Measurements from ENCODE around the gene ZNHIT2.
"Not testable (repeated sequence)": the region's sequence is repeated elsewhere in the genome, so short reads cannot be mapped to it uniquely, and the experiment has no call there.

The ZNHIT2 gene

DNA sequence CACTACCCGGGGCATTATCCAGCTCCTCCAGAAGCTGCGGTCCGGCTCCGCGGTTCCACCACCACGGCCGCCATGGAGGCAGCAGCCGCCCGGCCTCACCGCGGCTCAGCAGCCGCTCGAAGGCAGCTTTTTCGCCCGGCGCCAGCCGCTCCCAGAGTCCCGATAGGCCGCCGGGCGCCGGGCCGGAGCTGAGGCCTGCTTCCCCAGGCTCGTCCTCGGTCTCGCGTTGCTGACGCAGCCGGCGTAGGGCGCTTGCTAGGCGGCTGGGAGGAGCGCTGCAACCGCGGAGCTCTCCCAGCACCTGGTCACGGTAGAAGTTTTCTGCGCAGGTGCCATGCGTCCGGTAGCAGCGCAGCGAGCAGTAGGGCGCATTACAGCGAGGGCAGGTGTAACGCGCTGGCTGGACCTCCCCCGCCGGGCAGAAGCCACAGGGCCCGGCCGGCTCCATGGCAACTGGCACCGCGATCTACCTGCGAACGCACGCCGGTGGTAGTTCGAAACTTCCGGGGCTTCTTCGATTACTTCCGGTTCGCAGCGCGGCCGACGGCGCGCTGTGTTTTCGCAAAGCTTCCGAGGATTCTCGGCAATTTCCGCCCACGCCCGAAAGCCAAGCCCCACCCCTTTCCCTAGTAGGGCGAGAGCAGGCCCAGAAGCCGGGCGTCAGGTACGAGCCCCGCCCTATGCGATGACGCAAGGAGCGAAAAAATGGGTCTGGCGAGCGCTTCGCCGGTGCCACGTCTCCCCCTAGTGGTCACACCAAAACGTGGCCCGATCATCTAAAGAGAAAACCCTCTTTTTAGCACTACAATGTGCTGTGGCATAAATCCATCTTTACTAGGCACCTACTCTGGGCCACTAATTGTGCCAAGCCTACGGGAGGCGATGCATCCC lies at the start of gene ZNHIT2:
ZNHIT2 (minus strand) TSS at position 496 of the 891 bp plus-strand sequence; CDS start at position 448, 48 bp downstream.
- peak; percentile 100 for DNase-seq

DNA sequence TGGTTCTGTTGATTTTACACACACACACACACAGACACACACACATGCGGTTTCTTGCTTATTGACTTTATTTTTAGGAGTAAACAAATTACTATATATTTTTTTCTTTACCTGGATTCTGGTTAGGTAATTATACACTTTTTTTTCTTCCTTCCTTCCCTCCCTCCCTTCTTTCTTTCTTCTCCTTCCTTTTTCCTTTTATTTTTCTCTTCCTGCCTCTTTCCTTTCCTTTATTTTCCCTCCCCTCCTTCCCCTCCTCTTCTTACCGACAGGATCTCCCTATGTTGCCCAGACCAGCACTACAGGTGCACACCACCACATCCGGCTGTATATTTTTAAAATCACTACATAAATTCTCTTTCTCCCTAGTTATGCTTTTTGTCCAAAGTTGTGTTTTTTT lies 49.4 kb upstream of the ZNHIT2 start:
- no peak for DNase-seq

- DNase-seq = no peak
Observed at GRCh38 chr11:65165410-65166317, 48.2 kb upstream of the ZNHIT2 start.

- DNase-seq = no peak
Observed at GRCh38 chr11:65163684-65164083, 46.2 kb upstream of the ZNHIT2 start.

DNA sequence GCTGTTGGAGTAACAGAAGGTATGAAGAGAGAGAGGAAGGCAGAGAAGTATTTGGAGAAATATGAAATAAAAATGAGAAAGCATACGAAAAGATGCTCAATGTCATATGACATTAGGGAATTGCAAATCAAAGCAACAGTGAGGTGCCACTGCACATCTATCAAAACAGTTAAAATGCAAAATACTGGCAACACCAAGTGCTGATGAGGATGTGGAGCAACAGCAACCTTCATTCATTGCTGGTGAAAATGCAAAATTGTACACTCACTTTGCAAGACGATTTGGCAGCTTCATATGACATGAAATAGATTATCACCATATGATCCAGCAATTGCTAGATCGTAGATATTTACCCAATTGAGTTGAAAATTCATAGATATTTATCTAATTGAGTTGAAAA lies 43.1 kb upstream of the ZNHIT2 start:
- DNase-seq = no peak

DNA sequence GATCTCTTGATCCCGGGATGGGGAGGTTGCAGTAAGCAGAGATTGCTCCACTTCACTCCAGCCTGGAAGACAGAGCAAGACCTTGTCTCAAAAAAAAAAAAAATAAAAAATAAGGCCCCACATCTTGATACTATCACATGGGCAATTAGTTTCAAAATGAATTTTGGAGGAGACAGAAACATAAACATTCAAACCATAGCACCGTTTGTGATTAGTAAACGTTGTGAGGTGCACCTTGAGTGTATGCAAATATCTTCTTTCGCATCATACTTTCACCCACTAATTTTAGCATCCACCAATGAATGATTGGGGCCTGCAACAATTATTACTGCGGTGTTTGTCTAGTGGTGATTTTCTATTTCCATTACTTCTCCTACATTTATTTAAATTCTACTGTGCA lies 41.5 kb upstream of the ZNHIT2 start:
- DNase-seq = no peak

GRCh38 chr11:65157336-65157735 lies 39.8 kb upstream of the ZNHIT2 start:
- DNase-seq = no peak

DNA sequence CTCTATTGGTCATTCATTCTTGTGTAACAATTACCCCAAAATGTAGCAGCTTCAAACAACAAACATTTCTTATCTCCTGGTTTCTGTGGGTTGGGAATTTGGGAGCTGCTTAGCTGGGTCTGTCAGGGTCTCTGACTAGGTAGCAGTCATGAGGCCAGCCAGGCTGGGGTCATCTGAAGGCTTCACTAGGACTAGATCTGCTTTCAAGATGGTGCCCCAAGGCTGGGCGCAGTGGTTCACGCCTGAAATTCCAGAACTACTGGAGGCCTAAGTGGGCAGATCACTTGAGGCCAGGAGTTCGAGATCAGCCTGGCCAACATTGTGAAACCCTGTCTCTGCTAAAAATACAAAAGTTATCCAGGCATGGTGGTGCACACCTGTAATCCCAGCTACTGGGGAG lies 39.4 kb upstream of the ZNHIT2 start:
- no peak for DNase-seq

DNA sequence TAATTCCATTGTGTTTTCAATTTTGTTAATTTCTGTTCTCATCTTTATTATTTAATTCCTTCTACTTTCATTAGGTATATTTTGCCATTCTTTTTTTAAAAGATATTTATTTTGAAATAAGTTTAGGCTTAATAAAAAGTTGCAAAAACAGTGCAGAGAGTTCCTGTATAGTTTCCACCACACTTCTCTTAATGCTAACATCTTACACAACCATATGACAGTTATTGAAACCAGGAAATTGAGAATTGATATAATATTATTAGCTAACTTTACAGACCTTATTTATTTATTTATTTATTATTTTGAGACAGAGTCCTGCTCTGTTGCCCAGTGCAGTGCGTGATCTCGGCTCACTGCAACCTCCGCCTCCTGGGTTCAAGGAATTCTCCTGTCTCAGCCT lies 38.8 kb upstream of the ZNHIT2 start:
- no peak for DNase-seq

DNA sequence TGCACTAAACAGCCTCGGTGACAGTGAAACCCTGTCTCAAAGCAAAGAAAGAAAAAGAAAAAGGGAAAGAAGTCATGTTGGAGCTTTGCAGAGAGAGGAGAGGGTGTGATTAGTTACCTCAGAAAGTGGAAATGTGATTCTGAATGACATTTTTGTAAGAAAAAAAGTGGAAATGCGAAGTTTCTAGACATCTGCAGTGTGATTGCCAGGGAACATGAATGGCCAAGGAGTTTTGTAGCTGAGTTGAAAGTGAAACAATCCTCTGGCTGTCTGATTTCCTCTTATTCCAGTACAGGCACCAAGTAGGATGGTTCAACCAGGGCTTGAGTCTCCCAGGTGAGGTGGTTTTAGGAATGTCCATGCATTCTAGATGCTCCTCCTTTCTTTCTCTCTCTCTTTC lies 34.6 kb upstream of the ZNHIT2 start:
- no peak for DNase-seq

DNA sequence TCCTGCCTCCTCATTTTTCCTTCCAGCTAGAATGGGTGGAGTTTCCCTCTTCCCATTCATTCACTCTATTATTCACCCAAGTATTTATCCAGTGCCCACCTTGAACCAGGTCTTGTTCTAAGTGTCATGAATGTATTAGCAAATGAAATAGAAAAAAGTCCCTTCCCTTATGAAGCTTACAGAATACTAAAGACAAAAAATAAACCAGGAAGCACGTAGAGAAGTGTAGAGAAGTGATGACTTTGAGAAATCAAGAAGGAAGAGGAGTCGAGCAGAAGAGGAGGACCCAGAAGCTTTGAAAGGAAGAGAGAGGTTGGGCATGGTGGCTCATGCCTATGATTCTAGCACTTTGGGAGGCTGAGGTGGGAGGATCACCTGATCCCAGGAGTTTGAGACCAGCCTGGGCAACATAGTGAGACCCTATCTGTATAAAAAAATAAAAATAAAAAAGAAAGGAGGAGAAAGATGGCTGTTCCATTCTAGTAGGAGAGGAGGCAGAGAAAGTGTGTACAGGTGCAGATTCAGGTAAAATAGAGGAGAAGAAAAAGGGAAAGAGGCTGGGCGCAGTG lies 33.9 kb upstream of the ZNHIT2 start:
- no peak for DNase-seq

DNA sequence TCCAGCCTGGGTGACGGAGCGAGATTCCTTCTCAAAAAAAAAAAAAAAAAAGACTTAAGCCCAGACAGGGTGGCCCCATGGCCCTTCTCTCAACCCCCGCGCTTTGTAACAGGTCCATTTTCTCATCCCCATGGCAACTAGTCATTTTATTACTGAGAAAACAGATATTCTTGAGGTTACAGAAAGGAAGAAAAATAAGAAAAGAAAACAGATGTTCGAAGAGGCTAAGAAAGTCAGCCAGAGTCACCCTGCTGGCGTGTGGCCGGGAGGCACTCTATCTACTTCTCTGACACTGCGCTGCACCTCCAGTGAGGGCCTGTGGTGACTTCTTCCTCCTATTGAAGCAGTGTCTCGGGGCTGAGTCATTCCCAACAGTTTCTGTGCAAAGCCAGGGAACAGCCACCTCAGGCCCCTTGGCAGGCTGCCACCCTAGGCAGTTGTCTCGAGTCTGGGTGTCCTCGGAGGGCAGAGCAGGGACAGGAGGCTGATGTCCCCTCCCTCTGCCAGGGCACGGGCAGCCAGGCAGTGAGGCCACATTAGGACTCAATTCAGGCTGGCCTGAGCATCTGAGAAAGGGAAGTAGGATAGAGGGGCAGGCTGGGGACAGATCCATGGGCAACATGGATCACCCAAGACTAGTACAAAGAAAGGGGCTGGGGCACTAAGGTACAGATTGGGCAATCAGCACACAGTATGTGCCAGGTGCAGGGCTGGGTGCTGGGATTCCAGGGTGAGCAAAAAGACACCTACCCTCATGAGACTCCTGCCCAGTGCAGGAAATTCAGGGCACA lies 33.2 kb upstream of the ZNHIT2 start:
- DNase-seq = peak; percentile 14

DNA sequence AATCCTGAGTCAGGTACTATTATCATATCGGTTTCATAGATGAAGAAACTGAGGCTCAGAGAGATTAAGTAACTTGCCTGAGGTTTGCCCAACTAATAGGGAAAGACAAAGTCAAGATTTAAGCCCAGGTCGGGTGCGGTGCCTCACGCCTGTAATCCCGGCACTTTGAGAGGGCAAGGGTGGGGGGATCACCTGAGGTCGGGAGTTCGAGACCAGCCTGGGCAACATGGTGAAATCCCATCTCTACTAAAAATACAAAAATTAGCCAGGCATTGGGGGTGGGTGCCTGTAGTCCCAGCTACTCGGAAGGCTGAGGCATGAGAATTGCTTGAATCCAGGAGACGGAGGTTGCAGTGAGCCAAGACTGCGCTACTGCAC lies 32.6 kb upstream of the ZNHIT2 start:
- not testable (repeated sequence) for DNase-seq

GRCh38 chr11:65148657-65149056 lies 31.2 kb upstream of the ZNHIT2 start:
- no peak for DNase-seq

GRCh38 chr11:65147352-65148075 lies 30.0 kb upstream of the ZNHIT2 start:
- no peak for DNase-seq

GRCh38 chr11:65141896-65142494 lies 24.5 kb upstream of the ZNHIT2 start:
- DNase-seq = no peak

DNA sequence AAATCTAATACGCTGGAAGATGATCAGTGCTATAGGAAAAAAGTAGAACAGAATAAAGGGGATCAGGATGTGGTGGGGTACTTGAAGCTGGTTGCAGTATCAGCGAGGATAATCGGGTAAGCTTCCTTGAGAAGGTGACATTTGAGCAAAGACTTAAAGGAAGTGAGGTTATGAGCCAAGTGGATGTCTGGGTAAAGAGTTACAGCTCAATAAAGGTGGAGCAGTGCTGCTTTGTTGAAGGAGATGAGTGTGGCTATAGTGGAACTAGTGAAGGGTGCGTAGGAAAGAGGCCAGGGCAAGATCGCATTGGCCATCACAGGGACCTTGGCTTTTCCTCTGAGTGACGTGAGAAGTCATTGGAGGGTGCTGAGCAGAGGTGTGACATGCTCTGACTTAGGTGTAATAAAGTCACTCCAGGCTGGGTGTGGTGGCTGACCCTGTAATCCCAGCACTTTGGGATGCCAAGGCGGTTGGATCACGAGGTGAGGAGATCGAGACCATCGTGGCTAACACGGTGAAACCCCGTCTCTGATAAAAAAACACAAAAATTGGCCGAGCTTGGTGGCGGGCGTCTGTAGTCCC lies 19.1 kb upstream of the ZNHIT2 start:
- DNase-seq = no peak

DNA sequence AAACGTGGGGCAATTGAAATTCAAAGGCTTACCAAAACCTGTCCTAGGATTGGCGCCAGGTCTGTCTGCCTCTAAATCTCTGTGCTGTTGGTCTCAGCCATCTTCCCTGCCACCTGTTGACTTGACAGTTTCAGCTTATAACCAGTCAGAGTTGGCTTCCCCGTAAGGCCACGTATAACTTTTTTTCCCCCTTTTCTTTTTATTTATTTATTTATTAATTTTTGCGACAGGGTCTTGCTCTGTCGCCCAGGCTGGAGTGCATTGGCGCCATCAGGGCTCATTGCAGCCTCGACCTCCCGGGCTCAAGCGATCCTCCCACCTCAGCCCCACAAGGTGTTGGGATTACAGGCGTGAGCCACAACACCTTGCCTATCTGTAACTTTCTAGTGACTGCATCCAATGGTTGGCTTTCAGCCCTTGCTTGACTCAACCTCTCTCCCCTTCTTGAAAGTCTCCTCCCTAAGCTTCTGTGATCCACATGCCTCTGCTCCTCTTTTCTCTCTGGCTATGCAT lies 18.2 kb upstream of the ZNHIT2 start:
- no peak for DNase-seq

GRCh38 chr11:65134952-65135632 lies 17.6 kb upstream of the ZNHIT2 start:
- DNase-seq = peak; percentile 94

GRCh38 chr11:65134240-65134951 lies 16.9 kb upstream of the ZNHIT2 start, which contains the start of gene SYVN1:
SYVN1 (minus strand) TSS chr11:65134519; CDS start chr11:65133601, 918 bp downstream.
- peak; percentile 93 for DNase-seq

Measured in CD4-positive, alpha-beta T cell treated with Interleukin-10 for 1 hour (primary cell).